Measurements from ENCODE around the gene MED31. TPM values are rescaled to one million over a fixed set of nuclear protein-coding genes. Genes with fewer than 3 reads are reported as not detected.

Gene MED31
- total and polyA plus RNA-seq, 2 donors (not counting 3 experiments of a cell fraction or from before 2014, with no cell fraction given), result 13.7 to 29.4 TPM

DNA sequence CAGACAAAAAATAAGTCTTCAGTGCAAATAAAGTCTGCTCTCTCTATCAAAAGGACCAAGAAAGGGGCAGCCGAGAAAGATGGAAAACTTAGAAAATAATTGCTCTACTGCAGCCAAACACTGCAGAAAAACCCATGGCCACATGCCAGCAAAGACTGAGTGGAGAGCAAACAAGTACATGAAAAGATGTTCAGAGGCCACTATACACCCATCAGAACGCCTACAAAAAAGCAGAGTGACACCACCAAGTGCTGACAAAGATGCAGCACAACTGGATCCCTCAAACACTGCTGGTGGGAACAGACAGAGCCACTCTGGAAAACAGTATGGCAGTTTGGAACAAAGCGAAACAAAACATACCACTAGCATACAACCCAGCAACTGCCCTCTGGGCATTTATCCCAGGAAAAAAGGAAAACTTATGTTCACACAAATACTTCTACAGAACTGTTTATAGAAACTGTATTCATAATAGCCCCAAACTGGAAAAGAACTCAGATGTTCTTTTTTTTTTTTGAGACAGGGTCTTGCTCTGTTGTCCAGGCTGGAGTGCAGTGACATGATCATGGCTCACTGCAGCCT is 47.6 kb downstream of the MED31 start:
- Histone ChIP-seq H3K27me3 (ENCODE audit: control insufficient read depth in 2 of 2, insufficient read depth in 2 of 2, low read length in 2 of 2) (no peaks in the 10 kb centered on the region), H2AFZ (ENCODE audit: low read depth, low read length) (no peak overlapping the region), H3K9me1 (replicated peaks; ENCODE audit: control insufficient read depth, extremely low read depth, insufficient read depth, low read length) (no peaks in the 10 kb centered on the region), H3K4me2 (ENCODE audit: insufficient read depth, low read length) (no peak overlapping the region), H3K9me3 (replicated peaks; ENCODE audit: control insufficient read depth, insufficient read depth, low read length) (no peaks in the 10 kb centered on the region), H4K20me1 (replicated peaks; ENCODE audit: control insufficient read depth, extremely low read depth, insufficient read depth, low read length) (no peaks in the 10 kb centered on the region), H3K36me3 (ENCODE audit: control insufficient read depth in 2 of 2, extremely low read depth in 1 of 2, insufficient read depth in 2 of 2, low read length in 2 of 2) (peaks cover 23 to 29% of the 10 kb centered on the region in 2 experiments), H3K27ac (ENCODE audit: insufficient read depth, low read depth, low read length) (no peak overlapping the region), H3K9ac (replicated peaks; ENCODE audit: extremely low read depth, insufficient read depth, low read length) (no peak overlapping the region), H3K4me1 (ENCODE audit: control insufficient read depth, extremely low read depth, insufficient read depth, low read length) (no peaks in the 10 kb centered on the region), H3K79me2 (ENCODE audit: control insufficient read depth, insufficient read depth, low read length) (no peaks in the 10 kb centered on the region), H3K4me3 (replicated peaks in 1 of 3; ENCODE audit: insufficient read depth in 1 of 3, low read depth in 1 of 3, low read length in 3 of 3) (no peak overlapping the region)
- intact Hi-C loops (cut with micrococcal nuclease) (no loop called here), dilution Hi-C loops (cut with MboI; ENCODE audit: extremely low pct_ligation_motif_present, low sequenced_read_pairs) (no loop called here)
- ChIA-PET POLR2A (no interaction called here), CTCF (no interaction called here)
- FAIRE-seq (no peak), DNase-seq (ENCODE audit: low read depth, low spot score) (peak; percentile 31)
- no peak for TF ChIP-seq EZH2 (IDR thresholded peaks at IDR 0.05; ENCODE audit: borderline replicate concordance, low read depth, low read length, severe bottlenecking)
- TF ChIP-seq, protein P1, sequence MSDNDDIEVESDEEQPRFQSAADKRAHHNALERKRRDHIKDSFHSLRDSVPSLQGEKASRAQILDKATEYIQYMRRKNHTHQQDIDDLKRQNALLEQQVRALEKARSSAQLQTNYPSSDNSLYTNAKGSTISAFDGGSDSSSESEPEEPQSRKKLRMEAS (IDR thresholded peaks at IDR 0.05; ENCODE audit: insufficient read depth, insufficient read length), result no peak
- TF ChIP-seq MYC (IDR thresholded peaks at IDR 0.05; ENCODE audit: low read depth, low read length), result no peak
- TF ChIP-seq, protein P2, sequence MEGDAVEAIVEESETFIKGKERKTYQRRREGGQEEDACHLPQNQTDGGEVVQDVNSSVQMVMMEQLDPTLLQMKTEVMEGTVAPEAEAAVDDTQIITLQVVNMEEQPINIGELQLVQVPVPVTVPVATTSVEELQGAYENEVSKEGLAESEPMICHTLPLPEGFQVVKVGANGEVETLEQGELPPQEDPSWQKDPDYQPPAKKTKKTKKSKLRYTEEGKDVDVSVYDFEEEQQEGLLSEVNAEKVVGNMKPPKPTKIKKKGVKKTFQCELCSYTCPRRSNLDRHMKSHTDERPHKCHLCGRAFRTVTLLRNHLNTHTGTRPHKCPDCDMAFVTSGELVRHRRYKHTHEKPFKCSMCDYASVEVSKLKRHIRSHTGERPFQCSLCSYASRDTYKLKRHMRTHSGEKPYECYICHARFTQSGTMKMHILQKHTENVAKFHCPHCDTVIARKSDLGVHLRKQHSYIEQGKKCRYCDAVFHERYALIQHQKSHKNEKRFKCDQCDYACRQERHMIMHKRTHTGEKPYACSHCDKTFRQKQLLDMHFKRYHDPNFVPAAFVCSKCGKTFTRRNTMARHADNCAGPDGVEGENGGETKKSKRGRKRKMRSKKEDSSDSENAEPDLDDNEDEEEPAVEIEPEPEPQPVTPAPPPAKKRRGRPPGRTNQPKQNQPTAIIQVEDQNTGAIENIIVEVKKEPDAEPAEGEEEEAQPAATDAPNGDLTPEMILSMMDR (IDR thresholded peaks at IDR 0.05; ENCODE audit: extremely low read depth in 1 of 2, insufficient read depth in 1 of 2, low read depth in 1 of 2, low read length in 2 of 2), result no peak
- no peak for TF ChIP-seq POLR2A (IDR thresholded peaks at IDR 0.05; ENCODE audit: low read depth, low read length)
- TF ChIP-seq POLR2AphosphoS5 (IDR thresholded peaks at IDR 0.05; ENCODE audit: insufficient read depth, low read depth, low read length), result no peak
- TF ChIP-seq GATA2 (IDR thresholded peaks at IDR 0.05; ENCODE audit: insufficient read depth, insufficient read length, low read depth, low read length), result no peak
- no peak for TF ChIP-seq FOS (IDR thresholded peaks at IDR 0.05; ENCODE audit: borderline replicate concordance, insufficient read depth, low read length)
- TF ChIP-seq JUN (IDR thresholded peaks at IDR 0.05; ENCODE audit: borderline replicate concordance, insufficient read depth, insufficient read length, low read depth), result no peak
- no TSS peak for BruUV-seq (replicated peaks)

All from endothelial cell of umbilical vein (primary cell).